ENCODE data around the gene ALDOB. TPM values are rescaled to one million over a fixed set of nuclear protein-coding genes. Genes with fewer than 3 reads are reported as not detected.

The ALDOB gene
- total and polyA plus RNA-seq, 2 of the 13 experiments (the other 11 are each of a cell fraction or from before 2014, with no cell fraction given): 0.29 to 0.97 TPM

DNA sequence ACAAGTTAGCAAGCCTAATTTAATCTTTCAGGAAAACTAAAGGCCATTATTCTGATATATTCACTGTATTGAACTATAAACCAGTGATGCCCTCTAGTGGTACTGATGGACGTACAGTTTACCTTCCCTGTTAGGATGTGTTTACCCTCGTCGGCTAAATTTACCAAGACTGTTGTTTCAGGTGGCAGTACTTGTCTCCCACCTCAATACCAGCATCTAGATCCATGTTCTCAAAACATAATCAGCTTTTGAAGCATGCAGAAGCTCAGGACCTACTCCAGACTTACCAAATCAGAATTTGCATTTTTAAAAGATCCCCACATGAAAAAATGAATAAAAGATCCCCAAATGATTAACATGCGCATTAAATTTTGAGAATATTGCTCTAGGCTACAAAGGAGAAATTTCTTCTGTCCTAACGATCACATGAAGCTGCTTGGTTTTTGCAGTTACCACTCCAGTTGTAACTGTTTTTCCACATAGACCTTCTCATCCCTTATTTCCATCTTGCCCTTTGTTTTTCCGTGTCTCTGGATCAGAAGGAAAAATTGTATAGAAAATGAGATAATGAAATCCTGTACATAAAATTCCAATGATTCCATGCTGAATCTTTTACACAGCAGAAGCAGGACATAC, 47.6 kb downstream of the ALDOB start (continued):
- TF ChIP-seq, protein P1, sequence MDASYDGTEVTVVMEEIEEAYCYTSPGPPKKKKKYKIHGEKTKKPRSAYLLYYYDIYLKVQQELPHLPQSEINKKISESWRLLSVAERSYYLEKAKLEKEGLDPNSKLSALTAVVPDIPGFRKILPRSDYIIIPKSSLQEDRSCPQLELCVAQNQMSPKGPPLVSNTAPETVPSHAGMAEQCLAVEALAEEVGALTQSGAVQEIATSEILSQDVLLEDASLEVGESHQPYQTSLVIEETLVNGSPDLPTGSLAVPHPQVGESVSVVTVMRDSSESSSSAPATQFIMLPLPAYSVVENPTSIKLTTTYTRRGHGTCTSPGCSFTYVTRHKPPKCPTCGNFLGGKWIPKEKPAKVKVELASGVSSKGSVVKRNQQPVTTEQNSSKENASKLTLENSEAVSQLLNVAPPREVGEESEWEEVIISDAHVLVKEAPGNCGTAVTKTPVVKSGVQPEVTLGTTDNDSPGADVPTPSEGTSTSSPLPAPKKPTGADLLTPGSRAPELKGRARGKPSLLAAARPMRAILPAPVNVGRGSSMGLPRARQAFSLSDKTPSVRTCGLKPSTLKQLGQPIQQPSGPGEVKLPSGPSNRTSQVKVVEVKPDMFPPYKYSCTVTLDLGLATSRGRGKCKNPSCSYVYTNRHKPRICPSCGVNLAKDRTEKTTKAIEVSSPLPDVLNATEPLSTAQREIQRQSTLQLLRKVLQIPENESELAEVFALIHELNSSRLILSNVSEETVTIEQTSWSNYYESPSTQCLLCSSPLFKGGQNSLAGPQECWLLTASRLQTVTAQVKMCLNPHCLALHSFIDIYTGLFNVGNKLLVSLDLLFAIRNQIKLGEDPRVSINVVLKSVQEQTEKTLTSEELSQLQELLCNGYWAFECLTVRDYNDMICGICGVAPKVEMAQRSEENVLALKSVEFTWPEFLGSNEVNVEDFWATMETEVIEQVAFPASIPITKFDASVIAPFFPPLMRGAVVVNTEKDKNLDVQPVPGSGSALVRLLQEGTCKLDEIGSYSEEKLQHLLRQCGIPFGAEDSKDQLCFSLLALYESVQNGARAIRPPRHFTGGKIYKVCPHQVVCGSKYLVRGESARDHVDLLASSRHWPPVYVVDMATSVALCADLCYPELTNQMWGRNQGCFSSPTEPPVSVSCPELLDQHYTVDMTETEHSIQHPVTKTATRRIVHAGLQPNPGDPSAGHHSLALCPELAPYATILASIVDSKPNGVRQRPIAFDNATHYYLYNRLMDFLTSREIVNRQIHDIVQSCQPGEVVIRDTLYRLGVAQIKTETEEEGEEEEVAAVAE (CRISPR knock-in tag; IDR thresholded peaks at IDR 0.05; ENCODE audit: borderline replicate concordance): 0 out of 2 replicates have a peak, but pooled peaks have one; percentile 15
- TF ChIP-seq GTF2F1 (IDR thresholded peaks at IDR 0.05; ENCODE audit: low read length): no peak
- no peak for TF ChIP-seq ZNF616 (CRISPR knock-in tag; IDR thresholded peaks at IDR 0.05; ENCODE audit: low read depth)
- peak; percentile 39; the same call in 1 of the 2 replicates for TF ChIP-seq FOXP1 (IDR thresholded peaks at IDR 0.05)
- peak; percentile 96 for TF ChIP-seq FOXP1 (CRISPR knock-in tag; IDR thresholded peaks at IDR 0.05)
- TF ChIP-seq KDM4B (CRISPR knock-in tag; IDR thresholded peaks at IDR 0.05): 0 out of 2 replicates have a peak, but pooled peaks have one; percentile 31
- TF ChIP-seq, protein P2, sequence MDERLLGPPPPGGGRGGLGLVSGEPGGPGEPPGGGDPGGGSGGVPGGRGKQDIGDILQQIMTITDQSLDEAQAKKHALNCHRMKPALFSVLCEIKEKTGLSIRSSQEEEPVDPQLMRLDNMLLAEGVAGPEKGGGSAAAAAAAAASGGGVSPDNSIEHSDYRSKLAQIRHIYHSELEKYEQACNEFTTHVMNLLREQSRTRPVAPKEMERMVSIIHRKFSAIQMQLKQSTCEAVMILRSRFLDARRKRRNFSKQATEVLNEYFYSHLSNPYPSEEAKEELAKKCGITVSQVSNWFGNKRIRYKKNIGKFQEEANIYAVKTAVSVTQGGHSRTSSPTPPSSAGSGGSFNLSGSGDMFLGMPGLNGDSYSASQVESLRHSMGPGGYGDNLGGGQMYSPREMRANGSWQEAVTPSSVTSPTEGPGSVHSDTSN (CRISPR knock-in tag; IDR thresholded peaks at IDR 0.05): no peak
- TF ChIP-seq ZSCAN30 (CRISPR knock-in tag; IDR thresholded peaks at IDR 0.05): no peak
- peak; percentile 52; the same call in 1 of the 2 replicates for TF ChIP-seq SALL1 (CRISPR knock-in tag; IDR thresholded peaks at IDR 0.05)
- no peak for TF ChIP-seq HNRNPUL1 (IDR thresholded peaks at IDR 0.05; ENCODE audit: low read depth, low read length)
- no peak for TF ChIP-seq KLF13 (CRISPR knock-in tag; IDR thresholded peaks at IDR 0.05)
- TF ChIP-seq SSRP1 (CRISPR knock-in tag; IDR thresholded peaks at IDR 0.05): 0 out of 2 replicates have a peak, but pooled peaks have one; percentile 76
- peak; percentile 90 for TF ChIP-seq STAG1 (CRISPR knock-in tag; IDR thresholded peaks at IDR 0.05)
- no peak for TF ChIP-seq AGO2 (optimal IDR thresholded peaks at IDR 0.05; ENCODE audit: low read depth, low read length)
- TF ChIP-seq GFI1 (CRISPR knock-in tag; IDR thresholded peaks at IDR 0.05; ENCODE audit: borderline replicate concordance): 0 out of 2 replicates have a peak, but pooled peaks have one; percentile 2
- no peak for TF ChIP-seq HNF4A (CRISPR knock-in tag; IDR thresholded peaks at IDR 0.05)
- no peak for TF ChIP-seq ZNF781 (CRISPR knock-in tag; IDR thresholded peaks at IDR 0.05; ENCODE audit: borderline replicate concordance, not compliant biosample characterization)
- peak; percentile 47; the same call in 1 of the 2 replicates for TF ChIP-seq ERF (CRISPR knock-in tag; IDR thresholded peaks at IDR 0.05)
- TF ChIP-seq FOXK1 (CRISPR knock-in tag; IDR thresholded peaks at IDR 0.05; ENCODE audit: borderline replicate concordance, low read depth): peak; percentile 86; the same call in 1 of the 2 replicates
- no peak for TF ChIP-seq ZNF24 (IDR thresholded peaks at IDR 0.05)
- no peak for TF ChIP-seq MED13 (CRISPR knock-in tag; IDR thresholded peaks at IDR 0.05)
- TF ChIP-seq, protein P3, sequence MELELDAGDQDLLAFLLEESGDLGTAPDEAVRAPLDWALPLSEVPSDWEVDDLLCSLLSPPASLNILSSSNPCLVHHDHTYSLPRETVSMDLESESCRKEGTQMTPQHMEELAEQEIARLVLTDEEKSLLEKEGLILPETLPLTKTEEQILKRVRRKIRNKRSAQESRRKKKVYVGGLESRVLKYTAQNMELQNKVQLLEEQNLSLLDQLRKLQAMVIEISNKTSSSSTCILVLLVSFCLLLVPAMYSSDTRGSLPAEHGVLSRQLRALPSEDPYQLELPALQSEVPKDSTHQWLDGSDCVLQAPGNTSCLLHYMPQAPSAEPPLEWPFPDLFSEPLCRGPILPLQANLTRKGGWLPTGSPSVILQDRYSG (CRISPR knock-in tag; IDR thresholded peaks at IDR 0.05): no peak
- no peak for TF ChIP-seq ZNF839 (CRISPR knock-in tag; IDR thresholded peaks at IDR 0.05; ENCODE audit: borderline replicate concordance)
- TF ChIP-seq NFKB2 (CRISPR knock-in tag; IDR thresholded peaks at IDR 0.05; ENCODE audit: borderline replicate concordance): no peak
- TF ChIP-seq ZNF260 (CRISPR knock-in tag; IDR thresholded peaks at IDR 0.05; ENCODE audit: borderline replicate concordance, low read depth): no peak
- peak; percentile 33; the same call in 1 of the 2 replicates for TF ChIP-seq YEATS2 (CRISPR knock-in tag; IDR thresholded peaks at IDR 0.05; ENCODE audit: borderline replicate concordance)
